Measurements from ENCODE around the gene LMNA.

Gene LMNA

GRCh38 chr1:156130578-156130942 is 16.0 kb downstream of the LMNA start:
- no peak for TF ChIP-seq JUND (IDR thresholded peaks at IDR 0.05; ENCODE audit: low read depth)
- in situ Hi-C loops (cut with HindIII; ENCODE audit: low pct_unique_long_range_greater_than_20kb, low sequenced_read_pairs) = no loop called here
- DNase-seq (ENCODE audit: low read depth in 1 of 2, low spot score in 1 of 2) = no peak

DNA sequence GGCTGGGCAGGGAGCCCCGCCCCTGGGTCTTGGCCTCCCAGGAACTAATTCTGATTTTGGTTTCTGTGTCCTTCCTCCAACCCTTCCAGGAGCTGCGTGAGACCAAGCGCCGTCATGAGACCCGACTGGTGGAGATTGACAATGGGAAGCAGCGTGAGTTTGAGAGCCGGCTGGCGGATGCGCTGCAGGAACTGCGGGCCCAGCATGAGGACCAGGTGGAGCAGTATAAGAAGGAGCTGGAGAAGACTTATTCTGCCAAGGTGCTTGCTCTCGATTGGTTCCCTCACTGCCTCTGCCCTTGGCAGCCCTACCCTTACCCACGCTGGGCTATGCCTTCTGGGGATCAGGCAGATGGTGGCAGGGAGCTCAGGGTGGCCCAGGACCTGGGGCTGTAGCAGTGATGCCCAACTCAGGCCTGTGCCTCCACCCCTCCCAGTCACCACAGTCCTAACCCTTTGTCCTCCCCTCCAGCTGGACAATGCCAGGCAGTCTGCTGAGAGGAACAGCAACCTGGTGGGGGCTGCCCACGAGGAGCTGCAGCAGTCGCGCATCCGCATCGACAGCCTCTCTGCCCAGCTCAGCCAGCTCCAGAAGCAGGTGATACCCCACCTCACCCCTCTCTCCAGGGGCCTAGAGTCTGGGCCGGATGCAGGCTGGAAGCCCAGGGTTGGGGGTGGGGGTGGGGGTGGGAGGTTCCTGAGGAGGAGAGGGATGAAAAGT is 20.4 kb downstream of the LMNA start:
- DNase-seq (ENCODE audit: low read depth in 1 of 2, low spot score in 1 of 2) = no peak
- in situ Hi-C loops (cut with HindIII; ENCODE audit: low pct_unique_long_range_greater_than_20kb, low sequenced_read_pairs) = no loop called here
- TF ChIP-seq JUND (IDR thresholded peaks at IDR 0.05; ENCODE audit: low read depth) = no peak

- no peak for TF ChIP-seq JUND (IDR thresholded peaks at IDR 0.05; ENCODE audit: low read depth)
- DNase-seq (ENCODE audit: low read depth in 1 of 2, low spot score in 1 of 2) = no peak
- in situ Hi-C loops (cut with HindIII; ENCODE audit: low pct_unique_long_range_greater_than_20kb, low sequenced_read_pairs) = no loop called here
Measured at GRCh38 chr1:156135930-156136871, 21.7 kb downstream of the LMNA start.

DNA sequence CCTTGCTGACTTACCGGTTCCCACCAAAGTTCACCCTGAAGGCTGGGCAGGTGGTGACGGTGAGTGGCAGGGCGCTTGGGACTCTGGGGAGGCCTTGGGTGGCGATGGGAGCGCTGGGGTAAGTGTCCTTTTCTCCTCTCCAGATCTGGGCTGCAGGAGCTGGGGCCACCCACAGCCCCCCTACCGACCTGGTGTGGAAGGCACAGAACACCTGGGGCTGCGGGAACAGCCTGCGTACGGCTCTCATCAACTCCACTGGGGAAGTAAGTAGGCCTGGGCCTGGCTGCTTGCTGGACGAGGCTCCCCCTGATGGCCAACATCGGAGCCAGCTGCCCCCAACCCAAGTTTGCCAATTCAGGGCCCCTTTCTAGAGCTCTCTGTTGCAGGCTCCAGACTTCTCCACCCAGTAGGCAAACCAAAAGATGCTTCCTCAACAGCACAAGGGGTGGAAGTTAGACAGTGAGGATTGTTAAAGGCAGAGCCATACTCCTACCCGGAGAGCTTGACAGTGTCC is 22.5 kb downstream of the LMNA start:
- DNase-seq (ENCODE audit: low read depth in 1 of 2, low spot score in 1 of 2) = no peak
- in situ Hi-C loops (cut with HindIII; ENCODE audit: low pct_unique_long_range_greater_than_20kb, low sequenced_read_pairs) = no loop called here
- TF ChIP-seq JUND (IDR thresholded peaks at IDR 0.05; ENCODE audit: low read depth) = no peak

DNA sequence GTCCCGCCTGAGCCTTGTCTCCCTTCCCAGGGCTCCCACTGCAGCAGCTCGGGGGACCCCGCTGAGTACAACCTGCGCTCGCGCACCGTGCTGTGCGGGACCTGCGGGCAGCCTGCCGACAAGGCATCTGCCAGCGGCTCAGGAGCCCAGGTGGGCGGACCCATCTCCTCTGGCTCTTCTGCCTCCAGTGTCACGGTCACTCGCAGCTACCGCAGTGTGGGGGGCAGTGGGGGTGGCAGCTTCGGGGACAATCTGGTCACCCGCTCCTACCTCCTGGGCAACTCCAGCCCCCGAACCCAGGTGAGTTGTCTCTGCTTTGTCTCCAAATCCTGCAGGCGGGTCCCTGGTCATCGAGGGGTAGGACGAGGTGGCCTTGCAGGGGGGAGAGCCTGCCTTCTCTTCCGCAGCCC is 24.0 kb downstream of the LMNA start:
- no peak for DNase-seq (ENCODE audit: low read depth in 1 of 2, low spot score in 1 of 2)
- in situ Hi-C loops (cut with HindIII; ENCODE audit: low pct_unique_long_range_greater_than_20kb, low sequenced_read_pairs) = no loop called here
- no peak for TF ChIP-seq JUND (IDR thresholded peaks at IDR 0.05; ENCODE audit: low read depth)

GRCh38 chr1:156140879-156141707 is 26.6 kb downstream of the LMNA start:
- no peak for TF ChIP-seq JUND (IDR thresholded peaks at IDR 0.05; ENCODE audit: low read depth)
- in situ Hi-C loops (cut with HindIII; ENCODE audit: low pct_unique_long_range_greater_than_20kb, low sequenced_read_pairs) = no loop called here
- DNase-seq (ENCODE audit: low read depth in 1 of 2, low spot score in 1 of 2) = no peak

GRCh38 chr1:156143765-156144489 is 29.4 kb downstream of the LMNA start:
- no peak for TF ChIP-seq JUND (IDR thresholded peaks at IDR 0.05; ENCODE audit: low read depth)
- in situ Hi-C loops (cut with HindIII; ENCODE audit: low pct_unique_long_range_greater_than_20kb, low sequenced_read_pairs) = no loop called here

DNA sequence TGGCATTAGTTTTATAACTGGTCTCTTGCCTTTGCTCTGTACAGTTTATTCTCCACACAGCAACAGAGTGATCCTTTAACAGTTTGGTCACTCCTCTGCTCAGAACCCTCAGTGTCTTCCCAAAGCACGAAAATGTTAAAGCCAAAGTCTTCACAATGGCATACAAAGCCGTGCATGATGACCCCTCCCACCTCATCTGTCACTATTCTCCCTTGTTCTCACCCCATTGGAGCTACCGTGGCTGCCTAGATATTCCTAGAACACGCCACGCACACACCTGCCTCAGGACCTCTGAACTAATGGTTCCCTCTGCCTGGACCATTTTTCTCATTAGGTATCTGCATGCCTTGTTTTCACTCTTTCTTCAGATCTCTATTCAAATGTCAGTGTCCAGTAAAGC is 30.2 kb downstream of the LMNA start:
- in situ Hi-C loops (cut with HindIII; ENCODE audit: low pct_unique_long_range_greater_than_20kb, low sequenced_read_pairs) = no loop called here
- TF ChIP-seq JUND (IDR thresholded peaks at IDR 0.05; ENCODE audit: low read depth) = no peak

More at GRCh38 chr1:156143765-156144489, 29.4 kb downstream of the LMNA start:
- no peak for DNase-seq (ENCODE audit: low read depth in 1 of 2, low spot score in 1 of 2)

GRCh38 chr1:156145650-156146019 is 31.1 kb downstream of the LMNA start:
- TF ChIP-seq JUND (IDR thresholded peaks at IDR 0.05; ENCODE audit: low read depth) = no peak
- in situ Hi-C loops (cut with HindIII; ENCODE audit: low pct_unique_long_range_greater_than_20kb, low sequenced_read_pairs) = no loop called here
- no peak for DNase-seq (ENCODE audit: low read depth in 1 of 2, low spot score in 1 of 2)

More for the DNA sequence above, 30.2 kb downstream of the LMNA start:
- no peak for DNase-seq (ENCODE audit: low read depth in 1 of 2, low spot score in 1 of 2)

DNA sequence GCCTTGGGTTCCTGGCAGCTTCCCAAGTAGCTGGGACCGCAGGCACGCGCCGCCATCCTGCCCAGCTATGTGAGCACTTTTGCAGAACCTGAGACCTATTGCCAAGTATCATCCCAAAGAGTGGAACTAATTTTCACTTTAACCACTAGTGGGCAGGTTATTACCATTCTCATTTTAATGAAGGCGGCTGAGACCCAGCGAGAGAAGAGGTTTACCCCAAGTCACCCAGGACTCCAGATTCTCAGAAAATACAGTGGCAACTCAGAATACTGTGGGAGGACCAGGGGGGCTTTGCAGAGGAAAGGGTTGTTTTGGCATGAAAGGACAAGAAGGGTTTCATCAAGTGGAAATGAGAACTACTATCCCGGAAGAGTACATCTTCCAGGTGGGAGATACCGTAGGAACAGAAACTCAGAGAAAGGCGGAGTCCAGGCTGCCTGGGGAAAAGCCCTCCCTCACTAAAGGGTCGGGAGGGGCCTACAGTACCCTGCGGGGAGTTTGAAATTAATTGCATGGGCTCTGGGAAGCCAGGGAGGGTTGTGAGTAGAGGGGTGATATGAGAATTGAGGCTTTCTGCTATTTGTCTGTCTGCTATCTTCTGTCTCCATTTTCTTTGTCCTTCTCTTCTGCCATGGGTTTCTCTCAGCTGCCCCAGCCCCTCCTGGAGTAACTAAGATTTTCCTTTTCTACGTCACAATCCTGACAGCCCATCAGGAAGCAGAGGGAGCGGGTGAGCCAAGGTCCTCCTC is 31.7 kb downstream of the LMNA start:
- DNase-seq (ENCODE audit: low read depth in 1 of 2, low spot score in 1 of 2) = peak; percentile 74 to 92
- in situ Hi-C loops (cut with HindIII; ENCODE audit: low pct_unique_long_range_greater_than_20kb, low sequenced_read_pairs) = no loop called here
- TF ChIP-seq JUND (IDR thresholded peaks at IDR 0.05; ENCODE audit: low read depth) = no peak

DNA sequence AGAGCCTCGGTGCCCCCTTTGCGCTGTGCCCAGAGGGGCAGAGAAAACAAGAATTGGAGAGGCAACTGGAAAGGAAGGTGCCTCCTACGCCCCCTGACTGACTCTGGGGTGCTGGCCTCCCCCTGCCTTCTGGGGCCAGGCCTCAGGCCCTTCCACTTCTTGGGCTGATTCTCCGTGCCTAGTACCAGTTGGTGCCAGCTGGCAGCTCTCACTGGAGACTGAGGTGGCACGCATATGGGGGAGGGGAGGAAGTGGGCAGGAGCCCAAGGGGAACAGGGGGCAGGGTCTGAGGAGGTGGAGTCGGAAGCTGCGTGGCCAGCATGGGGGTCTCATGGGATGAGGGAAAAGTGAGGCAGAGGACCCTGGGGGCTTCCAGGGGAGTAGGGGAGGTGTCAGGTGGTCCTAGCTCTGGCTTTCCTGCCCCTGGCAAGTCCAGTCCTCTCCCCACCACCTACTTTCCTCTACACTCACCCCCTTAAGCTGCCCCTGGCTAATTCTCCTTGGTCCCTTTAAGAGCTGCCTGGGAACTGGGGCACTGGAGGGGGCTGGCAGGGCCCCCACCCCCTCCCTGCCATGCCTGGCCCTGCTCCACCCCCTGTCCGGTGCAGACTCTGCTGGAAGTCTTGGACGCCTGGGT is 32.4 kb downstream of the LMNA start:
- TF ChIP-seq JUND (IDR thresholded peaks at IDR 0.05; ENCODE audit: low read depth) = no peak
- DNase-seq (ENCODE audit: low read depth in 1 of 2, low spot score in 1 of 2) = no peak
- in situ Hi-C loops (cut with HindIII; ENCODE audit: low pct_unique_long_range_greater_than_20kb, low sequenced_read_pairs) = no loop called here

All from T47D (cell line).